Astrocyte of the cerebellum (primary cell): ENCODE measurements around the gene SCP2D1.
"Not testable (repeated sequence)": the region's sequence is repeated elsewhere in the genome, so short reads cannot be mapped to it uniquely, and the experiment has no call there.

Experiments used
- DNase-seq: peaks from one replicate; pipeline ENCODE4 v3.0.0-alpha.2; 2011; ENCODE audit warnings: low read depth
- H3K4me3 ChIP-seq: 2 replicates; pipeline ENCODE4 v1.5.1; 2011; ENCODE audit warnings: mild to moderate bottlenecking, low read depth, low read length, moderate library complexity
- CTCF ChIP-seq: IDR thresholded peaks from 2 replicates; pipeline ENCODE4 v1.5.1; 2012; ENCODE audit warnings: low read length, low read depth, moderate library complexity, mild to moderate bottlenecking; ENCODE audit errors: missing control alignments
- in situ Hi-C: cut with HindIII; loops from 2 replicates; pipeline ENCODE4 v1.10.0; 2017; ENCODE audit warnings: low sequenced_read_pairs

The SCP2D1 gene

GRCh38 chr20:18780385-18781130 is 33.0 kb upstream of the SCP2D1 start:
- in situ Hi-C loops = no loop called here
- no peak for TF ChIP-seq CTCF
- no peak overlapping the region for H3K4me3 ChIP-seq
- DNase-seq = no peak

- DNase-seq = no peak
- H3K4me3 ChIP-seq = no peak overlapping the region
- TF ChIP-seq CTCF = no peak
- in situ Hi-C loops = no loop called here
Measured at GRCh38 chr20:18781509-18781908, 32.1 kb upstream of the SCP2D1 start.

GRCh38 chr20:18783385-18783959 is 30.1 kb upstream of the SCP2D1 start:
- DNase-seq = no peak
- in situ Hi-C loops = no loop called here
- no peak for TF ChIP-seq CTCF
- H3K4me3 ChIP-seq = no peak overlapping the region

- H3K4me3 ChIP-seq, in situ Hi-C loops, DNase-seq: not testable (repeated sequence)
Measured at GRCh38 chr20:18787046-18787445, 26.5 kb upstream of the SCP2D1 start.

- H3K4me3 ChIP-seq = no peak overlapping the region
- no peak for DNase-seq
- no peak for TF ChIP-seq CTCF
- in situ Hi-C loops = no loop called here
Measured at GRCh38 chr20:18788021-18788420, 25.6 kb upstream of the SCP2D1 start.

GRCh38 chr20:18790787-18791186 is 22.8 kb upstream of the SCP2D1 start:
- in situ Hi-C loops = no loop called here
- DNase-seq = no peak
- TF ChIP-seq CTCF = no peak
- H3K4me3 ChIP-seq = no peak overlapping the region
